ENCODE measurements around the gene MARS1.

- TF ChIP-seq CTCF (IDR thresholded peaks at IDR 0.05 in 4 of 5, conservative IDR thresholded peaks at IDR 0.05 in 1 of 5) (no peak), POLR2A (IDR thresholded peaks at IDR 0.05) (no peak)
Measured at GRCh38 chr12:57553343-57554202, 65.7 kb downstream of the MARS1 start.

All from gastrocnemius medialis (tissue), 4 donors.